ENCODE data around the gene DNER.

DNA sequence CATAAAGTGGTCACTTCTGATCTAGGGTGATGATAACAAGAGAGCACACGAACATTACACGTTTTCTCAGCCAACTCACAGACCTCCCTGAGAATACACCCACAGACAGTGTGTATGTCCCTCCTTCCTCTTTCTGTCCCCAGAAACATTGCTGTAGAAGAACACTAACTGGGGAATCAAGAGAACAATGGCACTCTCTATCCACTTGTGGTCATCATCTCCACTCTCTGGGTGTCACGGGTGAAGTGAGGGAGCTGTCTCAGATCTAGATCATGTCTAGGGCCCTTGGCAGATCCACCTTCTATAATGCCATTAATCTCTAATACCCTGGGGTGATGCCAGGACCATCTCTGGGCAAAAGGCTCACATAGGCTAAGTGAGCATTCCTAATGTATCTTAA, 97.9 kb downstream of the DNER start:
- TF ChIP-seq POLR2A (IDR thresholded peaks at IDR 0.05) (no peak), CTCF (IDR thresholded peaks at IDR 0.05 in 4 of 5, conservative IDR thresholded peaks at IDR 0.05 in 1 of 5) (no peak)

Data from gastrocnemius medialis (tissue), 4 donors.